ENCODE results near the gene UMPS. TPM values are rescaled to one million over a fixed set of nuclear protein-coding genes. Genes with fewer than 3 reads are reported as not detected.

Gene UMPS
- total and polyA plus RNA-seq, 9 of the 15 experiments (the other 6 are each of a cell fraction or from before 2014, with no cell fraction given) = 28.9 to 91.0 (median 45.9) TPM

DNA sequence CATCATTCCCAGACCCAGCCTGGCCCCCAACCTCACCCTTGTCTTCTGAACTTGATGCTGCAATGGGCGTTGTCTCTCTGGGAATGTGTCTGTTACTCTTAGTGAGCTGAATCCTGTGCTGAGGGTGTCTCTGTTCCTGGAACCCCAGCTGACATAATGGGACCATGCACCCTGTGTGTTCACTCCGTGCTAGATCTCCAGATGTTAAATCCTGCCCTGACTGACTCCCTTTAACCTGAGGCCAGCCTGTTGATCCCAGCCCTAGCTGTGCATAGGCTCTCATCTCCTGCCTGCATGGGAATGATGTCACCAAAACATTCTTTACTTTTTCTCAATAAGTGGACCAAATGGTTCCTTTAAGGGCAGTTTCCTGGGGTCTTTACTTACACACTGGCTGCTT lies 48.0 kb upstream of the UMPS start (continued):
- TF ChIP-seq, protein P1, sequence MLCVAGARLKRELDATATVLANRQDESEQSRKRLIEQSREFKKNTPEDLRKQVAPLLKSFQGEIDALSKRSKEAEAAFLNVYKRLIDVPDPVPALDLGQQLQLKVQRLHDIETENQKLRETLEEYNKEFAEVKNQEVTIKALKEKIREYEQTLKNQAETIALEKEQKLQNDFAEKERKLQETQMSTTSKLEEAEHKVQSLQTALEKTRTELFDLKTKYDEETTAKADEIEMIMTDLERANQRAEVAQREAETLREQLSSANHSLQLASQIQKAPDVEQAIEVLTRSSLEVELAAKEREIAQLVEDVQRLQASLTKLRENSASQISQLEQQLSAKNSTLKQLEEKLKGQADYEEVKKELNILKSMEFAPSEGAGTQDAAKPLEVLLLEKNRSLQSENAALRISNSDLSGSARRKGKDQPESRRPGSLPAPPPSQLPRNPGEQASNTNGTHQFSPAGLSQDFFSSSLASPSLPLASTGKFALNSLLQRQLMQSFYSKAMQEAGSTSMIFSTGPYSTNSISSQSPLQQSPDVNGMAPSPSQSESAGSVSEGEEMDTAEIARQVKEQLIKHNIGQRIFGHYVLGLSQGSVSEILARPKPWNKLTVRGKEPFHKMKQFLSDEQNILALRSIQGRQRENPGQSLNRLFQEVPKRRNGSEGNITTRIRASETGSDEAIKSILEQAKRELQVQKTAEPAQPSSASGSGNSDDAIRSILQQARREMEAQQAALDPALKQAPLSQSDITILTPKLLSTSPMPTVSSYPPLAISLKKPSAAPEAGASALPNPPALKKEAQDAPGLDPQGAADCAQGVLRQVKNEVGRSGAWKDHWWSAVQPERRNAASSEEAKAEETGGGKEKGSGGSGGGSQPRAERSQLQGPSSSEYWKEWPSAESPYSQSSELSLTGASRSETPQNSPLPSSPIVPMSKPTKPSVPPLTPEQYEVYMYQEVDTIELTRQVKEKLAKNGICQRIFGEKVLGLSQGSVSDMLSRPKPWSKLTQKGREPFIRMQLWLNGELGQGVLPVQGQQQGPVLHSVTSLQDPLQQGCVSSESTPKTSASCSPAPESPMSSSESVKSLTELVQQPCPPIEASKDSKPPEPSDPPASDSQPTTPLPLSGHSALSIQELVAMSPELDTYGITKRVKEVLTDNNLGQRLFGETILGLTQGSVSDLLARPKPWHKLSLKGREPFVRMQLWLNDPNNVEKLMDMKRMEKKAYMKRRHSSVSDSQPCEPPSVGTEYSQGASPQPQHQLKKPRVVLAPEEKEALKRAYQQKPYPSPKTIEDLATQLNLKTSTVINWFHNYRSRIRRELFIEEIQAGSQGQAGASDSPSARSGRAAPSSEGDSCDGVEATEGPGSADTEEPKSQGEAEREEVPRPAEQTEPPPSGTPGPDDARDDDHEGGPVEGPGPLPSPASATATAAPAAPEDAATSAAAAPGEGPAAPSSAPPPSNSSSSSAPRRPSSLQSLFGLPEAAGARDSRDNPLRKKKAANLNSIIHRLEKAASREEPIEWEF (CRISPR knock-in tag; IDR thresholded peaks at IDR 0.05) = no peak
- TF ChIP-seq, protein P2, sequence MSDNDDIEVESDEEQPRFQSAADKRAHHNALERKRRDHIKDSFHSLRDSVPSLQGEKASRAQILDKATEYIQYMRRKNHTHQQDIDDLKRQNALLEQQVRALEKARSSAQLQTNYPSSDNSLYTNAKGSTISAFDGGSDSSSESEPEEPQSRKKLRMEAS (CRISPR knock-in tag; IDR thresholded peaks at IDR 0.05) = no peak

DNA sequence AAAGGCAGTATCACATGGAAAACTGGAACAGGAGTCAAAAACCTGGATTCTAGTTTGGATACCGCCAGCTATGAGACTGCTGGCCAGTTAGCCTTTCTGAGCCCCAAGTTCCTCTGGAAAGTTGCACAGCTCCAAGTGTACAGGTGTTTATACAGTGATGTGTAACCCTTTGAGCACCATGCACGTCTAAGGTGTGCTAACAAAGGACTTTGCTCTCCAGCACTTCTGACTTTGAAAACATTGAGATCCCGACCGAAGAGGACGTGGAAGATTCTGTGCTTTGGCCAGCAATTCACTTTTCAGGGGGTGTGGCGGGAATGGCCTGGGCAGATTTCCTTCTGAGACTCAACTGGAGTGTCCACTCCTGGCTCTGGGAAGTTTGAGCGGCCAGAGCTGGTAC lies 45.8 kb upstream of the UMPS start:
- no peaks in the 10 kb centered on the region for H4K20me1 ChIP-seq (replicated peaks; ENCODE audit: control insufficient read depth, insufficient read depth, low read length)
- no peak overlapping the region for H3K27ac ChIP-seq (ENCODE audit: extremely low read depth, low read depth, low read length)
- no peaks in the 10 kb centered on the region for H3K27me3 ChIP-seq (ENCODE audit: control insufficient read depth in 2 of 2, insufficient read depth in 2 of 2, low read length in 2 of 2)
- no TSS peak for BruUV-seq (replicated peaks)
- no peaks in the 10 kb centered on the region for H3K79me2 ChIP-seq (ENCODE audit: control insufficient read depth, insufficient read depth, low read length)
- H3K4me1 ChIP-seq (replicated peaks in 1 of 2; ENCODE audit: control insufficient read depth in 2 of 2, insufficient read depth in 2 of 2, low read length in 2 of 2) = peaks cover 0 to 4% of the 10 kb centered on the region in 2 experiments; a peak in 3 of 5 replicates
- no peak overlapping the region for H3K9ac ChIP-seq (ENCODE audit: insufficient read depth in 1 of 2, low read depth in 2 of 2, low read length in 2 of 2)
- no peak overlapping the region for H3K4me2 ChIP-seq (ENCODE audit: insufficient read depth, low read length)
- ATAC-seq (no peak), FAIRE-seq (no peak), DNase-seq (ENCODE audit: extremely low read depth in 1 of 4, low spot score in 3 of 4) (no peak)
- H3K9me3 ChIP-seq (replicated peaks; ENCODE audit: control insufficient read depth, insufficient read depth, low read depth, low read length) = no peaks in the 10 kb centered on the region
- no peak overlapping the region for H3K4me3 ChIP-seq
- no peaks in the 10 kb centered on the region for H3K9me1 ChIP-seq (ENCODE audit: control insufficient read depth, insufficient read depth, low read length)
- in situ Hi-C loops (cut with MboI) = no loop called here
- H2AFZ ChIP-seq (ENCODE audit: low read depth, low read length) = no peak overlapping the region
- ChIA-PET CTCF (ENCODE audit: low intra/inter-chr PET ratio) (no interaction called here), POLR2A (interaction anchor here (0.6 to 1.1 kb wide), 3 partner anchors 10 to 213 kb away, joined by 3 read pairs; no protein-coding TSS in a partner anchor)
- H3K36me3 ChIP-seq (ENCODE audit: control insufficient read depth, insufficient read depth, low read length) = no peaks in the 10 kb centered on the region
- no peak for TF ChIP-seq ZNF134 (CRISPR knock-in tag; conservative IDR thresholded peaks at IDR 0.05)
- TF ChIP-seq BDP1 (IDR thresholded peaks at IDR 0.05; ENCODE audit: insufficient read depth, insufficient read length) = no peak
- TF ChIP-seq, protein P3, sequence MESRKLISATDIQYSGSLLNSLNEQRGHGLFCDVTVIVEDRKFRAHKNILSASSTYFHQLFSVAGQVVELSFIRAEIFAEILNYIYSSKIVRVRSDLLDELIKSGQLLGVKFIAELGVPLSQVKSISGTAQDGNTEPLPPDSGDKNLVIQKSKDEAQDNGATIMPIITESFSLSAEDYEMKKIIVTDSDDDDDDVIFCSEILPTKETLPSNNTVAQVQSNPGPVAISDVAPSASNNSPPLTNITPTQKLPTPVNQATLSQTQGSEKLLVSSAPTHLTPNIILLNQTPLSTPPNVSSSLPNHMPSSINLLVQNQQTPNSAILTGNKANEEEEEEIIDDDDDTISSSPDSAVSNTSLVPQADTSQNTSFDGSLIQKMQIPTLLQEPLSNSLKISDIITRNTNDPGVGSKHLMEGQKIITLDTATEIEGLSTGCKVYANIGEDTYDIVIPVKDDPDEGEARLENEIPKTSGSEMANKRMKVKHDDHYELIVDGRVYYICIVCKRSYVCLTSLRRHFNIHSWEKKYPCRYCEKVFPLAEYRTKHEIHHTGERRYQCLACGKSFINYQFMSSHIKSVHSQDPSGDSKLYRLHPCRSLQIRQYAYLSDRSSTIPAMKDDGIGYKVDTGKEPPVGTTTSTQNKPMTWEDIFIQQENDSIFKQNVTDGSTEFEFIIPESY (CRISPR knock-in tag; IDR thresholded peaks at IDR 0.05) = no peak
- TF ChIP-seq RBM15 (IDR thresholded peaks at IDR 0.05; ENCODE audit: insufficient read depth, low read length) = no peak
- intact Hi-C loops (cut with micrococcal nuclease) = no loop called here
- 61% methylated on average over 6 of the region's 7 CpGs for WGBS (ENCODE audit: insufficient coverage, low coverage, missing lambda C conversion rate)
